Stimulated activated CD8-positive, alpha-beta memory T cell treated with anti-CD3 and anti-CD28 coated beads, Interleukin-12 subunit alpha, Interleukin-12 subunit beta, amount 100 ng/mL, for 24 hours (primary cell): ENCODE measurements around the gene CTCFL.
"Not testable (repeated sequence)": the region's sequence is repeated elsewhere in the genome, so short reads cannot be mapped to it uniquely, and the experiment has no call there.

Experiments used
- DNase-seq: peaks from one replicate; pipeline ENCODE4 v3.0.0-alpha.2; 2020; ENCODE audit errors: extremely low read depth

Gene CTCFL

GRCh38 chr20:57536120-57536708 lies 11.3 kb upstream of the CTCFL start:
- DNase-seq, result no peak

GRCh38 chr20:57535297-57535696 lies 10.4 kb upstream of the CTCFL start:
- no peak for DNase-seq

- no peak for DNase-seq
These were observed 7.2 kb upstream of the CTCFL start for GRCh38 chr20:57532104-57532503.

GRCh38 chr20:57530327-57530981 lies 5.5 kb upstream of the CTCFL start:
- no peak for DNase-seq

- DNase-seq, result no peak
These were observed 4.9 kb upstream of the CTCFL start for GRCh38 chr20:57529810-57530209.

GRCh38 chr20:57529160-57529585 lies 4.2 kb upstream of the CTCFL start:
- no peak for DNase-seq

GRCh38 chr20:57528148-57528547 lies 3.2 kb upstream of the CTCFL start:
- DNase-seq, result no peak

- DNase-seq, result no peak
These were observed 2.8 kb upstream of the CTCFL start for GRCh38 chr20:57527728-57528127.

- DNase-seq, result no peak
These were observed 2.0 kb upstream of the CTCFL start for GRCh38 chr20:57526885-57527460.

- no peak for DNase-seq
These were observed 1.3 kb upstream of the CTCFL start for GRCh38 chr20:57526087-57526884.

GRCh38 chr20:57525328-57526086 lies 567 bp upstream of the CTCFL start:
- DNase-seq, result no peak

GRCh38 chr20:57523782-57524181 lies 1.2 kb downstream of the CTCFL start:
- no peak for DNase-seq

- DNase-seq, result no peak
These were observed 2.4 kb downstream of the CTCFL start for GRCh38 chr20:57522380-57523140.

- no peak for DNase-seq
These were observed 7.0 kb downstream of the CTCFL start for GRCh38 chr20:57517904-57518303.

GRCh38 chr20:57514273-57514751 lies 10.6 kb downstream of the CTCFL start:
- no peak for DNase-seq

- no peak for DNase-seq
These were observed 11.7 kb downstream of the CTCFL start for GRCh38 chr20:57513199-57513598.

GRCh38 chr20:57512432-57512831 lies 12.5 kb downstream of the CTCFL start:
- no peak for DNase-seq

GRCh38 chr20:57511709-57512108 lies 13.2 kb downstream of the CTCFL start:
- DNase-seq, result not testable (repeated sequence)

GRCh38 chr20:57509665-57510237 lies 15.2 kb downstream of the CTCFL start:
- DNase-seq, result no peak

- no peak for DNase-seq
These were observed 16.1 kb downstream of the CTCFL start for GRCh38 chr20:57508831-57509230.

- DNase-seq, result no peak
These were observed 16.6 kb downstream of the CTCFL start for GRCh38 chr20:57508381-57508780.
